ENCODE results near the gene GRXCR2.

The GRXCR2 gene

DNA sequence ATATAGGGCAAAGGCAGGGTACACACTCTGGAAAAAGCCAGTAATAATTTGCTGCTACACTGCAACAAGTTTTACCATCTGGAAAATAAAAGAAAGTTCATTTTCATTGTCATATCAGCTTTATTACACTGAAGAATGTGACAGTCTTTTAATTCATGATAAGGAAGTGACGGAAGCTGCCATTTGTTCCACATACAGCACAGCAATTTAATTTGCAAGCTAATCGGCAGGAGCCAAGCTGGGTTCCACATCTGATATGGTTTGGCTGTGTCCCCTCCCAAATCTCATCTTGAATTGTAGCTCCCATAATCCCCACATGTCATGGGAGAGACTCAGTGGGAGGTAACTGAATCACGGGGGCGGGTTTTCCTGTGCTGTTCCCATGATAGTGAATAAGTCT, 54.2 kb downstream of the GRXCR2 start:
- Histone ChIP-seq H3K9me3 (ENCODE audit: insufficient read depth, low read depth, low read length) (no peaks in the 10 kb centered on the region), H3K4me1 (ENCODE audit: insufficient read depth, low read length) (no peaks in the 10 kb centered on the region), H3K4me3 (ENCODE audit: low read length) (no peak overlapping the region), H3K9ac (ENCODE audit: low read depth, low read length) (no peak overlapping the region), H3K27me3 (ENCODE audit: insufficient read depth, low read length) (no peaks in the 10 kb centered on the region), H3K36me3 (ENCODE audit: insufficient read depth, low read length) (no peaks in the 10 kb centered on the region), H3K27ac (ENCODE audit: low read depth, low read length) (no peak overlapping the region)
- 95% methylated on average over 4 of the region's 4 CpGs for WGBS

DNA sequence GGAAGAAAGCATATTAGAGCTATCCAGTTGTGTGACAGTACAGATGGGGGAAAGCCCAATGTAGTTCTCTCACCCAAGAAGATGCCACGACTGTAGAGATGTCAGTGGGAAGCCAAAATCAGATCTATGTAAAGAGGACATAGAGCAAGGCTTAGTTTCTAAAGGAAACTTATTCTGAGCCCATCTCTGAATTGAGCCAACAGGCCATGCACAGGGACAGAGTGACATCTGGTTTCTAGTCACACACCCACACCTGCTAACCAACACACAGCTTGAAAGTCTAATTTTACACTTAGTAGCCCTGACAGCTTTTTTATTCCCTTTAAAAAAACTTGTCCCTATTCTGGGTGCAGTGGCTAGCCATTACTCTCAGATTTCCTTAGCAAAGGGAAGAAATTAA, 59.9 kb downstream of the GRXCR2 start:
- Histone ChIP-seq H3K36me3 (ENCODE audit: insufficient read depth, low read length) (no peaks in the 10 kb centered on the region), H3K9me3 (ENCODE audit: insufficient read depth, low read depth, low read length) (no peaks in the 10 kb centered on the region), H3K27me3 (ENCODE audit: insufficient read depth, low read length) (no peaks in the 10 kb centered on the region), H3K27ac (ENCODE audit: low read depth, low read length) (no peak overlapping the region), H3K4me1 (ENCODE audit: insufficient read depth, low read length) (no peaks in the 10 kb centered on the region), H3K4me3 (ENCODE audit: low read length) (no peak overlapping the region), H3K9ac (ENCODE audit: low read depth, low read length) (no peak overlapping the region)
- 83% methylated on average over 1 of the region's 1 CpG for WGBS

DNA sequence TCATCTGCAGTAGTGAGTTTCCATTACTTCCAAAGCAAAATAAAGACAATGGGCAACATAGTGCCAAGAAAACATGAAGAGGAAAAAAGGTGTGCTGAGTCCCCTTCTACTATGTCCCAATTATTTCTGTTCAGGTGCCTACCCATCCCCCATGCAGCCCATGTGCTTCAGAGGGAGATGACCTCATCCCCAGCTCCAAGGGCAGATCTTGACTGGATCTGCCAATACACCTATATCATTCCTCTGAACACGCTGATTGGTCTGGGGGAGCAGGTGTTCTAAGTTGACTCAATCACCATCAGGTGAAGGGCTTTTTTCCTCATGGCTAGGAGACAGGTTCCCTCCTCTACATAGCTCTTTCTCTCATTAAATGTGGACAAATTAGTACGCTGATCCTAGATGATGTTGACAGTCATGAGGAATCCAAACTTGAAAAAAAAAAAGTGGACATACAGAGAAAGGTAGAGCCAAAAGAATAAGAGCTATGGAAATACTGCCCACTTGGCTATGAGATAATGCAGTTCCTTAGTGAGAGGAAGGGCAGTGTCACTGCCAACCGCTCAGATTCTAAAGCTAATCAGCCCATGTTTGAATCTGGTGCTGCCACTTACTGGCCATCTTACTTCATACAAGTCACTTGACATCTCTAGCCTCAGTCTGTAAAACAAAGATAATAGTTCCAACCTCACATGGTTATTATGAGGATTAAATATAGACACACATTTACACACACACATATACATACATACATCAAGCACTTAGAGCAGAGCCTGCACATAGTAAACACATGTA, 60.8 kb downstream of the GRXCR2 start:
- Histone ChIP-seq H3K4me3 (ENCODE audit: low read length) (no peak overlapping the region), H3K27ac (ENCODE audit: low read depth, low read length) (no peak overlapping the region), H3K9me3 (ENCODE audit: insufficient read depth, low read depth, low read length) (no peaks in the 10 kb centered on the region), H3K4me1 (ENCODE audit: insufficient read depth, low read length) (no peaks in the 10 kb centered on the region), H3K9ac (ENCODE audit: low read depth, low read length) (no peak overlapping the region), H3K27me3 (ENCODE audit: insufficient read depth, low read length) (no peaks in the 10 kb centered on the region), H3K36me3 (ENCODE audit: insufficient read depth, low read length) (no peaks in the 10 kb centered on the region)
- WGBS = 57% methylated on average over 3 of the region's 3 CpGs

Data from HUES64 (cell line).